Measurements from ENCODE around the gene IKZF3.

DNA sequence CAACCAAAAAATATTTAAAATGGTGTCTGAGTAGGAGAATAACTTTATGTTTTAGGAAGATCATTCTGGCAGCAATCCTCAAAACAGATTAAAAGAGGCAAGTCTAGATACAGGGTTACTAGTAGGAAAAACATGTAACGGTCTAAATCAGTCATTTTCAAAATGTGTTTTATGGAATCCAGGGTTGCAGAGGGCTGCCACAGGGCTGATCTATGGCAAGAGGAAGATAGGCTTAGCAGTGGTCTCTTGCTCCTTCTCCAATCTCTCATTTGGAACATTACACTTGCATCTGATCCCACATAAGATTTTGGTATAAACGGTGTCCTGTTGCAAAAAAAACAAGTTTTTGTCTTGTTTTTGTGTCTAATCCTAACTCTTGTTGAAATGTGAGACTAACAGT lies 9.2 kb downstream of the IKZF3 start:
- TF ChIP-seq POLR2AphosphoS5 (IDR thresholded peaks at IDR 0.05; ENCODE audit: borderline replicate concordance, low read depth, low read length), result no peak
- TF ChIP-seq EZH2 (IDR thresholded peaks at IDR 0.05), result no peak

Measured in SK-N-MC (cell line).